ENCODE results near the gene TXNRD2. TPM values are rescaled to one million over a fixed set of nuclear protein-coding genes. Genes with fewer than 3 reads are reported as not detected.
A peak's percentile ranks its signal among the peaks of the same experiment; 100 is the strongest.

TXNRD2 gene
- total RNA-seq = 55.6 and 63.5 TPM in 2 replicates

DNA sequence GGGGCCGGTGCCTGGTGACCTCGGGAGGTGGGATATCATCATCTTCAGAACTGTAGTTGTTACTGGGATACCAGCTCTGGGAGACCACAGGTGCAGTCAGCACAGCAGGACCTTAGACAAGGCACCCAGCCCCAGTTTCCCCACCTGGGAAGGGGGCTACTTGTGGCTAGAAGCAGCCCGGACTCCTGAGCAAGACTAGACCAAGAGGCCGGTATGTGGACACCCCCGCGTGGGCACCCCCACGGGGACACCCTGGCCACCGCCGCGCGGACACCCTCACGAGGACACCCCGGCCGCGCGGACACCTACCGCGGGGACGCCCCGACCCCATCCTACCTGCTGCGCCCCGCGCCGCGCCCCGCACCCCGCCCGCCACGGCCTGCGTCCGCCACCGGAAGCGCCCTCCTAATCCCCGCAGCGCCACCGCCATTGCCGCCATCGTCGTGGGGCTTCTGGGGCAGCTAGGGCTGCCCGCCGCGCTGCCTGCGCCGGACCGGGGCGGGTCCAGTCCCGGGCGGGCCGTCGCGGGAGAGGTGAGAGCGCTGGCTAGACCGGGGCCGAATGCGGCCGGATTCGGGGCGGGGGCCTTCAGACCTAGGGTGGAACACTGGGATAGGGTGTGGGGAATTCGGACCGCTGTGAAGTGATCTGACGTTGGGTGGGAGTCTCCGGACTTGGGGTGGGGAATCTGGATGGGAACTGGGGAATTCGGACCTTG lies at the start of gene TXNRD2, which contains the start of gene COMT:
TSS of gene TXNRD2 (minus strand) at position 454 of the 718 bp plus-strand sequence. CDS start at position 439, 15 bp downstream.
TSS of gene COMT (plus strand) at position 408 of the 718 bp plus-strand sequence. CDS start 20,755 bp downstream, outside the sequence.
- peak; percentile 66 to 71 for DNase-seq (ENCODE audit: low read depth in 2 of 2)

- DNase-seq (ENCODE audit: low read depth in 2 of 2) = no peak
Measured at GRCh38 chr22:19991395-19991644, 49.7 kb upstream of the TXNRD2 start.

DNA sequence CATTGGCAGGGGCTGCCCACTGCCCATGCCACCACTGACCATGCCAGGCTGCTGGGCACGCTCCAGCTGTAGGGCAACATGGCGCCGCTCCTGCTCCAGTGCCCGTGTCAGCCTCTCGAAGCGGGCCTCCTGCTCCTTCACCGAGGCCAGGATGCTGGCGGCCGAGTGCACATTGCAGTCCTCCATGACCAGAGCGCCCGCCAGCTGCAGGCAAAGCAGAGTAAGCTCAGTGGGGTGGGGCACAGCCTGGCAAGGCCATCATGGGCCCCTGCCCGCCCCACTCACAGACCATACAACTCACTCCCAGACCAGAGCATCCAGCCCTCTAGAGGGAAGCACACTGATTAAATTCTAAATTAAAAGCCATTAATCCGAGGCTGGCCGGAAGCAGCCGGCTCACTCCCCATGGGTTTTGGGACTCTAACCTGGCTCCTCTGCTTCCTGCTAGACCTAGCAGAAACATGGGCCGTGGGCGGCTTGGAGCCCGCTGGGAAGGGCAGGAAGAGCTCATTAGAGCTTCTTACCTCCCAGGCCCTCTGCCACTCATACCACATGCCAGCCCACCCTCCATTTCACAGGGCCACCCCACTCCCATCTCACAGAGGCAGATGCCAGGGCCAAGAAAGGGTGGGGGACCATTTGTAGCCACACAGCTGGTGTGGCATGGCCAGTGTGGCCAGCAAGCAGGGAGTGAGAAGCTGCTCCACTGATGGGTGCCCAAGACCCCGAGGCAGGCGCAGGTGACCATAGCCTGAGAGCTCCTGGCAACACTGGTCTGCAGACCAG lies 49.2 kb upstream of the TXNRD2 start:
- no peak for DNase-seq (ENCODE audit: low read depth in 2 of 2)

GRCh38 chr22:19990188-19990587 lies 48.6 kb upstream of the TXNRD2 start:
- no peak for DNase-seq (ENCODE audit: low read depth in 2 of 2)

DNA sequence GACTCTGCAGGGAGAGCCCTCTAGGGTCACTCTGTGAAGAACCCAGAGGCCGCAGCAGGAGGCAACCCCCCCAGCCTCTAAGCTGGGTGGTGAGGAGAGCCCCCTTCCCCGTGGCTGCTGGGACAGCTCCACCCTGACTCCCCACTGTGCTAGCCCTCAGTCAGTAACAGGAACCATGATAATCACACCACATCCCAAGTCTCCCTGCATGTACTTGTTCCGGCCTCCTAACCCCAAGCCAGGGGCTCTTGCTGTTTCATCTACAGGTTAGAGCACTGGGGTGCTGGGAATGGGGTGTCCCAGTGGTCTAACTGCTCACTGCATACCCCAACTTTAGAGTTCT lies 48.1 kb upstream of the TXNRD2 start:
- DNase-seq (ENCODE audit: low read depth in 2 of 2) = no peak

DNA sequence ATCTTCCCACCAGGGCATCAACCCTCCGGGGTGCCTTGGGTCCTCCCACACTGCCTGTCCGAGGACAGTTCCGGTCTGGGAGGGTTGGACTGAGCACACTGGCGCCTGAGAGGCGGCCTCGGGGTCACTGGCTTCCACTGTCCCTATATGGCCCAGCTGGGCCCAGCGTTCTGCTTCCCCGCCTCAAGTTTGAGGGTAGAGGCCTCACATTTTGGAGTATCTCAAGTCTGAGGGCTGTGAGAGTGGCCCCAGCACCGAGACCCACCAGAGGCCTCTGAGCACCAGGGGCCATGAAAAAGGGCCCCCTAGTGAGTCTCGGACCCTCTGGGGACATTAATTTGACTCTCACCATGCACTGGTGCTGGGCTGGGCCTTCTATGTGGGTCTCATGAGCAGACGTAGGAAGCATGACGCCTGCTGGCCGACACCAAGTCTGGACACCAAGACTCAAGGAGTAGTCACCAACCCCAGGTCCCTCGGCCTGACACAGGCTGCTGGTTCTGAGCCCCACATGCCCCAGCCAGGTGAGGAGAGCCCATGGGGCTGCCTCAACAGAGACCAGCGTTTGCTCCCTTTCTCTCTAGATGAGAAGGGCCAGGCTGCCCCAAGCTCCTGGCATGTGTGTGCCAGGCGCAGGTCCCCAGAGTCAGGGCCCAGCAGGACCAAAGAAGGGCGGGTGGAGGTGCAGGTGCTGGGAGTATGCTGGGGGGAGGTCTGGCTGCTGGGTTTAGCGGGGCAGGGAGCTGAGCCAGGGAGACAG lies 47.5 kb upstream of the TXNRD2 start:
- DNase-seq (ENCODE audit: low read depth in 2 of 2) = no peak

GRCh38 chr22:19988331-19988808 lies 46.8 kb upstream of the TXNRD2 start:
- no peak for DNase-seq (ENCODE audit: low read depth in 2 of 2)

DNA sequence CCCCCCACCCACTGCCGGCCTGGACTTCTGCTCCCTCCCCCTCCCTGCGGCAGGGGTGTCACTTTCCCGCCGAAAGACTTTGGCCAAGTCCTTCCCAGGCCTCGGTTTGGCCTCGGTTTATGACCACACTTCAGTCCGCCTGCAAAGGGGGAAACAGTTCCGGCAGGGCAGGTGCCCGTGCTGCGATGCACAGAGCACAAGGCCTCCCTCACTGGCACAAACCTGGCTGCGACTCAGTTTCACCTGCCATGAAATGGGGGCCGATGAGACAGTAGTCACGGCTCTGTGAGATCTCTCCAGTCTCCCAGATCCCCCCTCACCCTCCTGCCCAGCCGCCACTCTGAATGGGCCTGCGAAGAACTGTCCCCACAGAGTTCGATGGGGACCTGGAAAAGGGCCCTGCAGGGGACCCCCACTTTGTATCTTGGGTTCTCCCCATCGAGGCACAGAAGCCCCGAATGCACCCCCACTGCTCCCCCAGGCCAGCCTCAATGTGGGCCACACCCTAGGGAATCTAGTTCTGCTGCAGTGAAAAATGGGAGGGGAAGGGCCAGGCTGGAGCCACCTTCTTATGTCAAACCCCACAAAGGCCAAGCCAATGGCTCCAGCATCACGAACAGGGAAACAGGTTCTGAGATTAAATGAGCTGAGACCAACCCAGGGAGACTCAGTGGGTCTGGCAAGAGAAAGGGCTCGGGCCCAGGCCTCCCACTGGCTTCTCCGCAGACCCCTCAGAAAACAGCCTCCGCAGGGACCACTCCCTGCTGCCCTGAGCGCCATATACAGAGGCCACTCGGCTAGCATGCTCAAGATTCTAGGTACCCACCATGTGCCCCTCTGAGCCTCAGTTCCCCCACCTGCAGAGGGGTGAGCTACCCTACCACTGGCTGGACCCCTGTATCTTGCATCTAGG lies 46.0 kb upstream of the TXNRD2 start:
- DNase-seq (ENCODE audit: low read depth in 2 of 2) = no peak

DNA sequence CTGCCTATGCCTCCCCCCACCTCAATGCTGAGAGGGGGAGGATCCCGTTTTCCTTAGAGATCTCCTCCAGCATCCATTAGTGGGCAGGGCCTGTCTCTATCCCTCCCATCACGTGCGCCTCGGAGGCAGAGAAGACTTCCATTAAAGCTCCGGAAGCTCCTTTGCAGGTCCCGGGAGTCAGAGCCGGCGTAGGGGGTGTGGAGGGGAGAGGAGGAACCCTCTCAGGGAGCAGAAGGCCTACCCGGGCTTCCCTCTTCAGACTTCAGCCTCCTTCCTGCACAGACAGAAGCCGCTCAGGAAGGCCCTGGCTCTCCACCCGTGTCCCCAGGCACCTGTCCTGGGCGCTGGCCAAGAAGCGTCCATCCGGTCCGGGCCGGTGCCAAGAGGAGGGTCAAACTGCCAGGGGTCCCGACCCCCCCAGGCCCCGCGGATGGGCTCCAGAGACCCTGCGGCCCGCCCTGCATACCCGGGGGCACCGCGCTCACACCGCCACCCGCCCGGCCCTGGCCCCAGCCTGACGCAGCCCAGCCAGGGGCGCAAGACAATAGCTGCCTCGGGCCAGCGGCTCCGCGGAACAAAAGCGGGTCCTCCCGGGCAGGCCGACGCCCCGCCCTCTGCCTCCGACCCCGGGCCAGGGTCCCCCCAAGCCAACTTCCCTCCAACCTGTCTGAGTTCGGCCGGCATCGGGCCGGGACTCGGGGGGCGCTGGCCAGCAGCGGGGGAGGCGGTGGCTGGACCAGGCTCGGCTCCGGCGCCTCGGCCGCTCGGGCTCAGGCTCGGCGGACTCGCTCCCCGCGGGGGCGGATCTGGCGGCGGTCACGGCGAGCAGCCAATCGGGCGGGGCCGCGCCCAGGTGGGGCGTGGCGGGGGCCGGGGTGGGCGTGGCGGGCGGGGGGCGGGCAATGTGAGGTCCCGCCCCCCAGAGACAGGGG lies 45.1 kb upstream of the TXNRD2 start:
- DNase-seq (ENCODE audit: low read depth in 2 of 2) = peak; percentile 82 to 88

- DNase-seq (ENCODE audit: low read depth in 2 of 2) = no peak
Measured at GRCh38 chr22:19986011-19986409, 44.4 kb upstream of the TXNRD2 start.

DNA sequence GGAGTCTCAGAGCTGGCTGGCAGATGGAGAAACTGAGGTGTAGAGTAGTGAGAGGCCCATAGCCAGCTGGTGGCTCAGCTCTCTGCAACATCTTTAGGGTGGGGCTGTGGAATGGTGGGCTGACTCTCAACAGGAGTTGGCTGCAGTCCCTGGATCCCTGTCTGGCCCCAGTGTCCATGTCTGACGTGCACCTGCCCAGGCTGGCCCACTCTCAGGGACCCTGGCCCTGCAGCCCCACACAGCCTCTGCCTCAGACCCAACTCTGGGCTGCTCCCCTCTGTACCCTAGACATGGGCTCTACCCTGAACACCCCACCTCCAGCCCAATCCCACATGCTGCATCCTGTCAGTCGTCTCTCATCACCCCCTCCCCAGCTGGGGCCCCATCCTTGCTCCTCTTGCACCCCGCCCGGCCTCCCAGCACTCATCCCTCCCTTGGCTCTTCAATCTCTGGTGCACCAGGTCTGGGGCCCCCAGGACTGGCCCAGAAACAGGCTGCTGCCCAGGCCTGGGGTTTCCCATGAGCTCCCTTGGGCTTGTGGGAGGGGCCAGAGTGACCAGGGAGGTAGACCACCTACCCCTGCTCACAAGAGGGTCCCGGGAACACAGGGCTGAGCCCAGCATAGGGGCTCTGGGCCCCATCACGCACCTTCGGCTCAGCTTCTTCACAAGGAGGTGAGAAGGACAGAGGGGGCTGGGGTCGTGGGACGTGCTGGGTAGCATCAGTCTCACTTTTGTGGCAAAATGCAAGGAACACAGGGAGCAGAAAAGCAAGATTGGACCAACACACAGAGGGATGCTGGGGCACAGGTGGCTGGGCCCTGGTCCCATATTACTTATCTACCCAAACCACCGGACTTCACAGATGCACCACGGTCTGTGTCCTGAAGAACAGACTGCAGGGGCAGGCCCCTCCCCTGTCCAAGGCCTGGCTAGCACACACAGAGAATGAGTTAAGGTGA lies 43.5 kb upstream of the TXNRD2 start:
- DNase-seq (ENCODE audit: low read depth in 2 of 2) = no peak

DNA sequence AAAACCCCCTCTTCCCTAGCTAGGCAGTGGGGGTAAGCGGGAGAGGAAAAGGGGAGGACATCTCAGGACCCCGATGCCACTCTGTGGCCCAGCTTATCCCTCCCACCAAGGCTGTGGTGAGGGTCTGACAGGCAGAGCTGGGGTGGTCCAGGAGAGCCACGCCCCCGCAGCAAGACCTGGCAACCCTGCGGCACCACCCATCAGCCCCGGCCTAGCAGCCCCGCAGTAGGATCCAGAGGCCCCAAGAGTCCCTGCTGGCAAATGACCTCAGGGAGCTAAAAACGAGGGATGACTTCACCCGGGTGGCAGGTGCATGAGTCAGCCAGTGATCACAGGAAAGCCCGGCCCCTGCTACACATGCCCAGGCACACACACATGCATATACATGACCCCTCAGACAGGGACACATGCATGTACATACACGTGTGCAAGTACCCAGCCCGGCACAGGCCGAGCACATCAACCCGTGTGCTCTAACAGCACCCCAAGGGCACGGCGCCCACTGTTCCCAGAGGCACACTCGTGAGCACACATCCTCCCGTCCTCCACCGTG lies 42.7 kb upstream of the TXNRD2 start:
- DNase-seq (ENCODE audit: low read depth in 2 of 2) = peak; percentile 77 to 80

- DNase-seq (ENCODE audit: low read depth in 2 of 2) = no peak
Measured at GRCh38 chr22:19983741-19984140, 42.1 kb upstream of the TXNRD2 start.

- no peak for DNase-seq (ENCODE audit: low read depth in 2 of 2)
Measured at GRCh38 chr22:19982991-19983578, 41.5 kb upstream of the TXNRD2 start.

GRCh38 chr22:19981961-19982920 lies 40.6 kb upstream of the TXNRD2 start:
- DNase-seq (ENCODE audit: low read depth in 2 of 2) = no peak

GRCh38 chr22:19981171-19981960 lies 39.7 kb upstream of the TXNRD2 start:
- DNase-seq (ENCODE audit: low read depth in 2 of 2) = no peak

Data from lung microvascular endothelial cell (primary cell).